Stimulated activated CD8-positive, alpha-beta memory T cell treated with anti-CD3 and anti-CD28 coated beads, Interleukin-15, amount 100 ng/mL, for 24 hours (primary cell): Measurements from ENCODE around the gene ZC3H13.

Source experiments
- DNase-seq: peaks from one replicate; pipeline ENCODE4 v3.0.0-alpha.2; 2020; ENCODE audit warnings: low read depth

Gene ZC3H13

GRCh38 chr13:45934283-45934682 lies 118.3 kb downstream of the ZC3H13 start:
- no peak for DNase-seq

- no peak for DNase-seq
Measured at GRCh38 chr13:45933203-45933908, 119.2 kb downstream of the ZC3H13 start.

- no peak for DNase-seq
Measured at GRCh38 chr13:45932676-45933075, 119.9 kb downstream of the ZC3H13 start.

GRCh38 chr13:45932172-45932571 lies 120.4 kb downstream of the ZC3H13 start:
- DNase-seq, result no peak

GRCh38 chr13:45931211-45931610 lies 121.3 kb downstream of the ZC3H13 start:
- DNase-seq, result no peak

GRCh38 chr13:45930177-45930576 lies 122.4 kb downstream of the ZC3H13 start:
- no peak for DNase-seq

GRCh38 chr13:45928843-45929242 lies 123.7 kb downstream of the ZC3H13 start:
- DNase-seq, result no peak

GRCh38 chr13:45928176-45928575 lies 124.4 kb downstream of the ZC3H13 start:
- DNase-seq, result no peak

GRCh38 chr13:45926741-45927140 lies 125.8 kb downstream of the ZC3H13 start:
- no peak for DNase-seq

GRCh38 chr13:45925151-45925550 lies 127.4 kb downstream of the ZC3H13 start:
- DNase-seq, result no peak

- no peak for DNase-seq
Measured at GRCh38 chr13:45921162-45921736, 131.3 kb downstream of the ZC3H13 start.

GRCh38 chr13:45918597-45918996 lies 133.9 kb downstream of the ZC3H13 start:
- DNase-seq, result no peak

- DNase-seq, result no peak
Measured at GRCh38 chr13:45917019-45917418, 135.5 kb downstream of the ZC3H13 start.

GRCh38 chr13:45915686-45916439 lies 136.7 kb downstream of the ZC3H13 start:
- no peak for DNase-seq

GRCh38 chr13:45909673-45910072 lies 142.9 kb downstream of the ZC3H13 start:
- no peak for DNase-seq

GRCh38 chr13:45909089-45909488 lies 143.5 kb downstream of the ZC3H13 start:
- no peak for DNase-seq

- no peak for DNase-seq
Measured at GRCh38 chr13:45907503-45907902, 145.0 kb downstream of the ZC3H13 start.
